Measurements from ENCODE around the gene PTPRE.

DNA sequence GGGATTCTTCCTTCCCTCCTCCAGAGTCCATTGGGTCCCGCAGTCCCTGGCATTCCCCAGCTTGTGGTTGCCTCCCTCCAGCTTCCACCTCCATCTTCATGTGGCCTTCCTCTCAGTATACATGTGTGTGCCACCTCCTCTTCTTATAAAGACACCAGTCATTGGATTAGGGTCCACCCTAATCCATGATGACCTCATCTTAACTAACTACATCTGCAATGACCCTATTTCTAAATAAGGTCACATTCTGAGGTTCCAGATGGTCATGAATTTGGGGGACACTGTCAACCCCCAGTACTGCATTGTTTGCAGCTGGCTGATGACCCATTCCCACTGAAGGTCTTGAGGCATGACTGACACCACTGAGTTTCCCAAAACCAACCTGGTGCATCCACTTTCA, 99.0 kb downstream of the PTPRE start:
- TF ChIP-seq, protein P1, sequence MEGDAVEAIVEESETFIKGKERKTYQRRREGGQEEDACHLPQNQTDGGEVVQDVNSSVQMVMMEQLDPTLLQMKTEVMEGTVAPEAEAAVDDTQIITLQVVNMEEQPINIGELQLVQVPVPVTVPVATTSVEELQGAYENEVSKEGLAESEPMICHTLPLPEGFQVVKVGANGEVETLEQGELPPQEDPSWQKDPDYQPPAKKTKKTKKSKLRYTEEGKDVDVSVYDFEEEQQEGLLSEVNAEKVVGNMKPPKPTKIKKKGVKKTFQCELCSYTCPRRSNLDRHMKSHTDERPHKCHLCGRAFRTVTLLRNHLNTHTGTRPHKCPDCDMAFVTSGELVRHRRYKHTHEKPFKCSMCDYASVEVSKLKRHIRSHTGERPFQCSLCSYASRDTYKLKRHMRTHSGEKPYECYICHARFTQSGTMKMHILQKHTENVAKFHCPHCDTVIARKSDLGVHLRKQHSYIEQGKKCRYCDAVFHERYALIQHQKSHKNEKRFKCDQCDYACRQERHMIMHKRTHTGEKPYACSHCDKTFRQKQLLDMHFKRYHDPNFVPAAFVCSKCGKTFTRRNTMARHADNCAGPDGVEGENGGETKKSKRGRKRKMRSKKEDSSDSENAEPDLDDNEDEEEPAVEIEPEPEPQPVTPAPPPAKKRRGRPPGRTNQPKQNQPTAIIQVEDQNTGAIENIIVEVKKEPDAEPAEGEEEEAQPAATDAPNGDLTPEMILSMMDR (IDR thresholded peaks at IDR 0.05): no peak
- no peak for TF ChIP-seq POLR2A (IDR thresholded peaks at IDR 0.05)
